ENCODE measurements around the gene CAMTA1. TPM values are rescaled to one million over a fixed set of nuclear protein-coding genes. Genes with fewer than 3 reads are reported as not detected.

The CAMTA1 gene
- total RNA-seq, 1 donor from 2014 or later = 268 TPM

DNA sequence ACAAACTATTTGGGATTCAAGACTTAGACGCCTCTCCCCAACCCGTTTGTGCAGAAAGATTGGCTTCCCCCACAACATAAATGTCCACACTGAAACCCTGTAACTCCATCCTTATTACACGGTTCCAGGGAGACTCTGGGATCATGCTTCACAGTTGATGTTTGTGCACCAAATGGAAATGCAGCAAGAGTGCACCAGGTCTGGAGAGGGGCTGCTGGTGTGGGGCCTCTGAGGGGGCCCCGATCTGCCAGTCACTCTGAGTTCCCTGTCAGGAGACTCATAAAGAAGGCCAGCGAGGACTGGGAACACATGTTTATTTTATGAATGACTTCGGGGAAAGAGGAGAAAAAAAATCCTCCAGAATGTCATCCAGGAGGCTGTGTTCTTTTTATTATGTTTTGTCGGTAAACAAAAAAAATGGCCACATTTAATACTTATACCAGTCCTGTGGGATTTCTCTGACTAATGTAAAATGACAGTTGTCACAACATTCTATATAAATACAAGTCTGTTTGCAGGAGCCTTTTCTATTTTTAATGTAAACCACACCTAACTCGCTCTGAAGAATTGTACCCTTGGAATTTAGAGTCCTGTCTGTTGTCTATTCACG is 546.8 kb downstream of the CAMTA1 start:
- no peaks in the 10 kb centered on the region for H4K20me1 ChIP-seq (ENCODE audit: low read depth)
- H2AFZ ChIP-seq (replicated peaks) = no peak overlapping the region
- no peak overlapping the region for H3K4me2 ChIP-seq
- no peaks in the 10 kb centered on the region for H3K9me3 ChIP-seq (ENCODE audit: low read depth)
- no peaks in the 10 kb centered on the region for H3K36me3 Mint-ChIP-seq
- no peak overlapping the region for H3K9ac ChIP-seq
- no peak for DNase-seq (ENCODE audit: low spot score)
- no peak overlapping the region for H3K4me3 Mint-ChIP-seq
- H3K36me3 ChIP-seq = no peaks in the 10 kb centered on the region
- no peaks in the 10 kb centered on the region for H3F3A ChIP-seq (ENCODE audit: low read depth)
- H3K27ac ChIP-seq = no peak overlapping the region
- peaks cover 8% of the 10 kb centered on the region for H3K27me3 Mint-ChIP-seq (ENCODE audit: insufficient read depth, low read depth)
- H3K27me3 ChIP-seq = no peaks in the 10 kb centered on the region
- peaks cover 4% of the 10 kb centered on the region for H3K4me1 ChIP-seq
- no peak overlapping the region for H3K27ac Mint-ChIP-seq
- H3K79me2 ChIP-seq (ENCODE audit: low read depth) = no peaks in the 10 kb centered on the region
- TF ChIP-seq EZH2 (IDR thresholded peaks at IDR 0.05) (no peak), EZH2phosphoT487 (IDR thresholded peaks at IDR 0.05) (no peak)
- TF ChIP-seq, protein P1, sequence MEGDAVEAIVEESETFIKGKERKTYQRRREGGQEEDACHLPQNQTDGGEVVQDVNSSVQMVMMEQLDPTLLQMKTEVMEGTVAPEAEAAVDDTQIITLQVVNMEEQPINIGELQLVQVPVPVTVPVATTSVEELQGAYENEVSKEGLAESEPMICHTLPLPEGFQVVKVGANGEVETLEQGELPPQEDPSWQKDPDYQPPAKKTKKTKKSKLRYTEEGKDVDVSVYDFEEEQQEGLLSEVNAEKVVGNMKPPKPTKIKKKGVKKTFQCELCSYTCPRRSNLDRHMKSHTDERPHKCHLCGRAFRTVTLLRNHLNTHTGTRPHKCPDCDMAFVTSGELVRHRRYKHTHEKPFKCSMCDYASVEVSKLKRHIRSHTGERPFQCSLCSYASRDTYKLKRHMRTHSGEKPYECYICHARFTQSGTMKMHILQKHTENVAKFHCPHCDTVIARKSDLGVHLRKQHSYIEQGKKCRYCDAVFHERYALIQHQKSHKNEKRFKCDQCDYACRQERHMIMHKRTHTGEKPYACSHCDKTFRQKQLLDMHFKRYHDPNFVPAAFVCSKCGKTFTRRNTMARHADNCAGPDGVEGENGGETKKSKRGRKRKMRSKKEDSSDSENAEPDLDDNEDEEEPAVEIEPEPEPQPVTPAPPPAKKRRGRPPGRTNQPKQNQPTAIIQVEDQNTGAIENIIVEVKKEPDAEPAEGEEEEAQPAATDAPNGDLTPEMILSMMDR (IDR thresholded peaks at IDR 0.05) = no peak
- H3K9me3 Mint-ChIP-seq = peaks cover 5% of the 10 kb centered on the region
- H3K4me3 ChIP-seq = no peak overlapping the region
- H3K4me1 Mint-ChIP-seq = peaks cover 21% of the 10 kb centered on the region

DNA sequence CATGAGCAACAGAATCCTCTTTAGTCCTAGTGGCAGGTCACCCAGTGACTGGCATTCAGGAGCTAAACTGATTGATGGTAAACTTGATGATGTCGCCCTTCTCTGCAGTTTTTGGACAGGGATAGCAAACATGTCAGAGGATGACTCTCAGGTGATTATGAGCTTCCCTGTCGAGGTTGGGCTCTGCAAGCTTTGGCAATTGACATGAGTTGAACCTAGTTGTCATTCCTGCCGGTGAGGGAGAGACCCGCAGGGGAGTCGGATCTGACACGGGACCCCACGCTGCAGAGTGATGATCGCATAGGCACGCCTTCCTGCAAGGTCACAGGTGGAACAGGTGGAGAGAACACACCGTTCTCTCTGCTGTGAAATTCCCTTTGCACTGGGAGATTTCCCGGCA is 547.8 kb downstream of the CAMTA1 start:
- Histone ChIP-seq H3K79me2 (ENCODE audit: low read depth) (no peaks in the 10 kb centered on the region), H3K9me3 (ENCODE audit: low read depth) (no peaks in the 10 kb centered on the region), H3K27me3 (no peaks in the 10 kb centered on the region), H3K4me3 (no peak overlapping the region), H2AFZ (replicated peaks) (no peak overlapping the region), H3F3A (ENCODE audit: low read depth) (no peaks in the 10 kb centered on the region), H3K27ac (no peak overlapping the region), H3K4me2 (no peak overlapping the region), H3K4me1 (peaks cover 4% of the 10 kb centered on the region), H3K9ac (no peak overlapping the region), H3K36me3 (no peaks in the 10 kb centered on the region), H4K20me1 (ENCODE audit: low read depth) (no peaks in the 10 kb centered on the region)
- TF ChIP-seq EZH2phosphoT487 (IDR thresholded peaks at IDR 0.05) = no peak
- Mint-ChIP-seq H3K27ac (no peak overlapping the region), H3K4me1 (peaks cover 21% of the 10 kb centered on the region), H3K27me3 (ENCODE audit: insufficient read depth, low read depth) (peaks cover 8% of the 10 kb centered on the region), H3K9me3 (peaks cover 5% of the 10 kb centered on the region), H3K4me3 (no peak overlapping the region), H3K36me3 (no peaks in the 10 kb centered on the region)
- no peak for DNase-seq (ENCODE audit: low spot score)

DNA sequence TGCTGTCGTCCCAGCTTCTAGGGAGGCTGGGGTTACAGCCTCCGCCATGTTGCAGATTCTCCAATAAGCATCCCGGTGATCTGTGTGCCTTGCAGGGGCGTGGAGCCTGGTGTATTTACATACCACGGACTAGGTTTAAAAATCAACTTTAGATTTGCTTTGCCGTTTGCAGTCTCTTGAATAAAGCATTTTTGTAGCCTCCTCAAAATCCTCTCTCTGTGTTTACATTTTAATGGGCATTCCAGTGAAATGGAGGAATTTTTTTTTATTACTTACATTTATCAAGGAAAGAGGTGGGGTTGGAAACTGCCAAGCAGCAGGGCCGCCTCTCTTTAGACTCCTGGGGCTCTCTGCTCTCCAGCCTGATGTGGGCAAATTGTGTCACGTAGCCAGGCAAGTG is 548.4 kb downstream of the CAMTA1 start:
- Histone ChIP-seq H3K4me3 (no peak overlapping the region), H4K20me1 (ENCODE audit: low read depth) (no peaks in the 10 kb centered on the region), H3K4me2 (no peak overlapping the region), H3K9ac (no peak overlapping the region), H3K27me3 (no peaks in the 10 kb centered on the region), H3K9me3 (ENCODE audit: low read depth) (no peaks in the 10 kb centered on the region), H3K36me3 (no peaks in the 10 kb centered on the region), H3K27ac (no peak overlapping the region), H3K79me2 (ENCODE audit: low read depth) (no peaks in the 10 kb centered on the region), H3F3A (ENCODE audit: low read depth) (no peaks in the 10 kb centered on the region), H2AFZ (replicated peaks) (no peak overlapping the region), H3K4me1 (peaks cover 4% of the 10 kb centered on the region)
- H3K27ac Mint-ChIP-seq = no peak overlapping the region
- H3K36me3 Mint-ChIP-seq = no peaks in the 10 kb centered on the region
- H3K9me3 Mint-ChIP-seq = peaks cover 2% of the 10 kb centered on the region
- TF ChIP-seq EZH2 (IDR thresholded peaks at IDR 0.05) = no peak
- TF ChIP-seq, protein P1 (IDR thresholded peaks at IDR 0.05) = no peak
- TF ChIP-seq EZH2phosphoT487 (IDR thresholded peaks at IDR 0.05) = no peak
- peaks cover 21% of the 10 kb centered on the region for H3K4me1 Mint-ChIP-seq
- H3K27me3 Mint-ChIP-seq (ENCODE audit: insufficient read depth, low read depth) = peaks cover 8% of the 10 kb centered on the region
- H3K4me3 Mint-ChIP-seq = no peak overlapping the region
- DNase-seq (ENCODE audit: low spot score) = no peak

DNA sequence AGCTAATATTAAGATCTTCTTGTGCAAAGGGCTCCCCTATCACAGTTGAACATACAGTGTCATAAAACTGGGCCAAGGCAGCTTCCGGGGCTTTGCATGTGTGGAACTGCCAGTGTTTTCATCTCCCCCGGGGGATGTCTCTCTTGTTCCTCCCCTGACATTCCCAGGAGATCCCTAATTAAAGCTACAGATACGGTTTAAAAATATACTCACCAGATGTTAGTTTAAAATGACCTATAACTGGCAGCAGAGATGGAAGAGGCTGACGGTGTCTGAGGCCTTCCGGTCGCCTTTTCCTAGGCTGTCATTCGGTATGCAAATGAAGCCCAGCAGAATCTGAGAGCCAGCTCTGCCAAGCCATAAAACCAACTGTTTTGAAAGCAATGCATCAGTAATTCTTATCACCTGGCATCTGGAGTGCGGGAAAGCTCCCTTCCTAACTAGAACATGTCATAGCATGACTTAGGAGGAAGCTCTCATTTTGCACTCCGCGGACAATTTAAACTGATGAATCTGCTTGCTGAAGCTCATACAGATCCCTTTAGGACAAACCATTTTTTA is 549.3 kb downstream of the CAMTA1 start:
- Mint-ChIP-seq H3K36me3 (no peaks in the 10 kb centered on the region), H3K9me3 (no peaks in the 10 kb centered on the region), H3K27me3 (ENCODE audit: insufficient read depth, low read depth) (peaks cover 8% of the 10 kb centered on the region), H3K27ac (peak overlapping the region; percentile 76), H3K4me3 (peak overlapping the region; percentile 6), H3K4me1 (peaks cover 21% of the 10 kb centered on the region)
- Histone ChIP-seq H3K79me2 (ENCODE audit: low read depth) (no peaks in the 10 kb centered on the region), H2AFZ (replicated peaks) (no peak overlapping the region), H4K20me1 (ENCODE audit: low read depth) (no peaks in the 10 kb centered on the region), H3K4me3 (no peak overlapping the region), H3K9me3 (ENCODE audit: low read depth) (no peaks in the 10 kb centered on the region), H3K4me2 (no peak overlapping the region), H3K27me3 (no peaks in the 10 kb centered on the region), H3K36me3 (no peaks in the 10 kb centered on the region), H3K4me1 (peaks cover 4% of the 10 kb centered on the region), H3F3A (ENCODE audit: low read depth) (no peaks in the 10 kb centered on the region), H3K27ac (no peak overlapping the region), H3K9ac (no peak overlapping the region)
- no peak for DNase-seq (ENCODE audit: low spot score)
- TF ChIP-seq EZH2phosphoT487 (IDR thresholded peaks at IDR 0.05) = no peak
- TF ChIP-seq, protein P1 (IDR thresholded peaks at IDR 0.05) = no peak
- no peak for TF ChIP-seq EZH2 (IDR thresholded peaks at IDR 0.05)

Measured in neural progenitor cell (in vitro differentiated cells).